HEK293 (cell line): ENCODE results near the gene KLHL15.

Source experiments
- CTCF ChIA-PET: fragments of 350-600 bp; formaldehyde crosslinking; extraction: SDS; loops from one replicate; lab custom pipeline; 2021; ENCODE audit warnings: antibody characterized with exemption; lab: Yijun Ruan, JAX
- POLR2A ChIA-PET: fragments of 300-600 bp; formaldehyde crosslinking; extraction: SDS; loops from one replicate; lab custom pipeline; 2020; ENCODE audit warnings: antibody characterized with exemption, inconsistent platforms; lab: Yijun Ruan, JAX
- H3K27ac ChIP-seq: fragments of 200-500 bp; sonication (Bioruptor generic); 2 replicates; pipeline ENCODE4 v1.5.1; 2014; ENCODE audit warnings: low read depth, low read length, control low read depth, inconsistent platforms; ENCODE audit errors: extremely low read depth
- H3K36me3 ChIP-seq, 2 experiments: fragments of 200-500 bp in 1 of 2; sonication (Bioruptor generic) in 1 of 2; 1 replicate in 1 of 2; 2 replicates in 1 of 2; pipeline ENCODE4 v1.5.1; 2014 to 2017; ENCODE audit warnings: inconsistent platforms in 2 of 2, low read length in 2 of 2; ENCODE audit not compliant: control insufficient read depth in 2 of 2, insufficient read depth in 1 of 2
- H3K4me1 ChIP-seq: fragments of 200-500 bp; sonication (Bioruptor generic); 2 replicates; pipeline ENCODE4 v1.5.1; 2014; ENCODE audit warnings: mild to moderate bottlenecking, low read length, inconsistent platforms; ENCODE audit not compliant: control insufficient read depth, insufficient read depth
- H3K4me3 ChIP-seq: 2 replicates; pipeline ENCODE4 v1.5.1; 2011; ENCODE audit warnings: low read depth, mild to moderate bottlenecking, control low read depth, low read length, moderate library complexity
- H3K9me3 ChIP-seq: fragments of 200-500 bp; sonication (Bioruptor generic); 2 replicates; pipeline ENCODE4 v1.5.1; 2014; ENCODE audit warnings: low read depth, low read length, inconsistent platforms; ENCODE audit not compliant: control insufficient read depth, insufficient read depth
- BCL6B ChIP-seq: fragments of 450-650 bp; formaldehyde crosslinking; IDR thresholded peaks from 2 replicates; pipeline ENCODE4 v1.5.1; 2017; ENCODE audit warnings: missing biosample characterization, missing genetic modification characterization
- ELK4 ChIP-seq: IDR thresholded peaks from 2 replicates; pipeline ENCODE4 v1.6.1; 2011; ENCODE audit warnings: mild to moderate bottlenecking, low read depth, low read length, borderline replicate concordance
- FEZF1 ChIP-seq: fragments of 450-650 bp; formaldehyde crosslinking; IDR thresholded peaks from 2 replicates; pipeline ENCODE4 v1.5.1; 2016; ENCODE audit warnings: missing biosample characterization, missing genetic modification characterization
- HIC1 ChIP-seq: fragments of 450-650 bp; formaldehyde crosslinking; IDR thresholded peaks from 2 replicates; pipeline ENCODE4 v1.5.1; 2016; ENCODE audit warnings: missing biosample characterization, missing genetic modification characterization
- HOXA7 ChIP-seq: sonication (generic); formaldehyde crosslinking; IDR thresholded peaks from 2 replicates; pipeline ENCODE4 v1.8.1; 2022; ENCODE audit warnings: missing genetic modification reagents, borderline replicate concordance
- INSM2 ChIP-seq: fragments of 450-650 bp; formaldehyde crosslinking; IDR thresholded peaks from 2 replicates; pipeline ENCODE4 v1.5.1; 2016; ENCODE audit warnings: missing biosample characterization, missing genetic modification characterization
- KLF16 ChIP-seq: fragments of 450-650 bp; formaldehyde crosslinking; IDR thresholded peaks from 2 replicates; pipeline ENCODE4 v1.5.1; 2017; ENCODE audit warnings: missing biosample characterization, missing genetic modification characterization
- MEIS1 ChIP-seq: sonication (generic); formaldehyde crosslinking; IDR thresholded peaks from 2 replicates; pipeline ENCODE4 v1.8.1; 2022; ENCODE audit warnings: missing genetic modification reagents, mild to moderate bottlenecking, borderline replicate concordance
- MYNN ChIP-seq: fragments of 450-650 bp; formaldehyde crosslinking; IDR thresholded peaks from 2 replicates; pipeline ENCODE4 v1.5.1; 2016; ENCODE audit warnings: missing biosample characterization, missing genetic modification characterization, borderline replicate concordance
- PRDM1 ChIP-seq: fragments of 450-650 bp; formaldehyde crosslinking; IDR thresholded peaks from 2 replicates; pipeline ENCODE4; 2016; ENCODE audit warnings: missing biosample characterization, missing genetic modification characterization
- SCRT1 ChIP-seq: fragments of 450-650 bp; formaldehyde crosslinking; IDR thresholded peaks from 2 replicates; pipeline ENCODE4 v1.5.1; 2016; ENCODE audit warnings: missing biosample characterization, missing genetic modification characterization, borderline replicate concordance
- ZBTB7A ChIP-seq: fragments of 450-650 bp; formaldehyde crosslinking; IDR thresholded peaks from 2 replicates; pipeline ENCODE4 v1.5.1; 2016; ENCODE audit warnings: low read depth, missing biosample characterization, missing genetic modification characterization
- ZNF148 ChIP-seq: fragments of 450-650 bp; formaldehyde crosslinking; IDR thresholded peaks from 2 replicates; pipeline ENCODE4 v1.5.0; 2017; ENCODE audit warnings: missing biosample characterization, missing genetic modification characterization, borderline replicate concordance
- ZNF2 ChIP-seq: fragments of 450-650 bp; formaldehyde crosslinking; IDR thresholded peaks from 2 replicates; pipeline ENCODE4 v1.5.1; 2016; ENCODE audit warnings: missing biosample characterization, missing genetic modification characterization
- ZNF214 ChIP-seq: fragments of 450-650 bp; formaldehyde crosslinking; IDR thresholded peaks from 2 replicates; pipeline ENCODE4 v1.5.1; 2017; ENCODE audit warnings: missing biosample characterization, mild to moderate bottlenecking, missing genetic modification characterization, borderline replicate concordance
- ZNF274 ChIP-seq, 2 experiments: fragments of 200-500 bp in 1 of 2; fragments of 450-650 bp in 1 of 2; sonication (Bioruptor generic) in 1 of 2; formaldehyde crosslinking in 1 of 2; IDR thresholded peaks; 2 replicates each; pipeline versions ENCODE4 v1.5.1 to v1.6.1; 2014 to 2016; ENCODE audit warnings: borderline replicate concordance in 1 of 2, inconsistent platforms in 1 of 2, low read length in 1 of 2, missing biosample characterization in 1 of 2, missing genetic modification characterization in 1 of 2
- ZNF324 ChIP-seq: fragments of 450-650 bp; formaldehyde crosslinking; IDR thresholded peaks from 2 replicates; pipeline ENCODE4 v1.5.1; 2016; ENCODE audit warnings: missing biosample characterization, missing genetic modification characterization
- ZNF473 ChIP-seq: fragments of 450-650 bp; formaldehyde crosslinking; IDR thresholded peaks from 2 replicates; pipeline ENCODE4 v1.5.1; 2017; ENCODE audit warnings: missing biosample characterization, missing genetic modification characterization
- ZNF514 ChIP-seq: fragments of 450-650 bp; formaldehyde crosslinking; IDR thresholded peaks from 2 replicates; pipeline ENCODE4 v1.5.1; 2016; ENCODE audit warnings: missing biosample characterization, missing genetic modification characterization
- ZNF571 ChIP-seq: fragments of 450-650 bp; formaldehyde crosslinking; IDR thresholded peaks from 2 replicates; pipeline ENCODE4 v1.5.0; 2017; ENCODE audit warnings: missing biosample characterization, missing genetic modification characterization
- ZNF600 ChIP-seq: fragments of 450-650 bp; formaldehyde crosslinking; IDR thresholded peaks from 2 replicates; pipeline ENCODE4 v1.5.1; 2016; ENCODE audit warnings: missing biosample characterization, missing genetic modification characterization
- ZNF658 ChIP-seq: fragments of 450-650 bp; formaldehyde crosslinking; IDR thresholded peaks from 2 replicates; pipeline ENCODE4; 2016; ENCODE audit warnings: missing biosample characterization, missing genetic modification characterization
- ZNF670 ChIP-seq: fragments of 450-650 bp; formaldehyde crosslinking; IDR thresholded peaks from 2 replicates; pipeline ENCODE4 v1.5.1; 2016; ENCODE audit warnings: missing biosample characterization, missing genetic modification characterization, low read depth
- ZNF701 ChIP-seq: fragments of 450-650 bp; formaldehyde crosslinking; IDR thresholded peaks from 2 replicates; pipeline ENCODE4 v1.5.1; 2016; ENCODE audit warnings: missing biosample characterization, missing genetic modification characterization
- ZNF704 ChIP-seq: fragments of 450-650 bp; formaldehyde crosslinking; IDR thresholded peaks from 2 replicates; pipeline ENCODE4 v1.5.1; 2016; ENCODE audit warnings: missing biosample characterization, missing genetic modification characterization
- ZNF830 ChIP-seq: fragments of 450-650 bp; IDR thresholded peaks from 2 replicates; pipeline ENCODE4 v1.5.0; 2018; ENCODE audit warnings: missing biosample characterization, missing genetic modification characterization, low read depth, mild to moderate bottlenecking, moderate library complexity
- ZNF837 ChIP-seq: fragments of 450-650 bp; formaldehyde crosslinking; IDR thresholded peaks from 2 replicates; pipeline ENCODE4 v1.5.1; 2016; ENCODE audit warnings: missing biosample characterization, missing genetic modification characterization

Gene KLHL15

GRCh38 chrX:23944234-23944633 is 82.8 kb downstream of the KLHL15 start:
- POLR2A ChIA-PET = interaction anchor here (0.7 kb wide), 1 partner anchor 110 kb away, joined by 3 read pairs; no protein-coding TSS in a partner anchor
- peak overlapping the region; percentile 11; the same call in 1 of the 2 replicates for H3K27ac ChIP-seq
- no peaks in the 10 kb centered on the region; the same call in 1 of the 2 replicates for H3K4me1 ChIP-seq
- H3K4me3 ChIP-seq = no peak overlapping the region
- CTCF ChIA-PET = interaction anchor here (1.6 kb wide), 1 partner anchor 11 kb away, joined by 3 read pairs; no protein-coding TSS in a partner anchor
- no peaks in the 10 kb centered on the region for H3K9me3 ChIP-seq
- no peaks in the 10 kb centered on the region for H3K36me3 ChIP-seq
- no peak for TF ChIP-seq MYNN (tag by site-specific recombination)
- TF ChIP-seq ZNF658 = no peak
- no peak for TF ChIP-seq ZNF148 (tag by site-specific recombination)
- no peak for TF ChIP-seq ZNF473 (tag by site-specific recombination)
- TF ChIP-seq SCRT1 (tag by site-specific recombination) = no peak
- no peak for TF ChIP-seq ZNF837 (tag by site-specific recombination)
- no peak for TF ChIP-seq ZNF571 (tag by site-specific recombination)
- TF ChIP-seq KLF16 (tag by site-specific recombination) = no peak
- no peak for TF ChIP-seq ELK4
- TF ChIP-seq HIC1 (tag by site-specific recombination) = no peak
- TF ChIP-seq INSM2 = peak; percentile 90
- no peak for TF ChIP-seq ZNF514 (tag by site-specific recombination)
- no peak for TF ChIP-seq ZBTB7A (tag by site-specific recombination)
- TF ChIP-seq HOXA7 = no peak
- TF ChIP-seq ZNF2 = 0 out of 2 replicates have a peak, but pooled peaks have one; percentile 21
- no peak for TF ChIP-seq MEIS1 (CRISPR knock-in tag)
- TF ChIP-seq BCL6B (tag by site-specific recombination) = no peak
- no peak for TF ChIP-seq ZNF830
- TF ChIP-seq ZNF704 (tag by site-specific recombination) = no peak
- TF ChIP-seq ZNF274 (IDR thresholded peaks at IDR 0.05; ENCODE audit: low read length) = no peak
- no peak for TF ChIP-seq ZNF274 (tag by site-specific recombination; IDR thresholded peaks at IDR 0.05; ENCODE audit: borderline replicate concordance)
- TF ChIP-seq PRDM1 = no peak
- TF ChIP-seq ZNF324 (tag by site-specific recombination) = 0 out of 2 replicates have a peak, but pooled peaks have one; percentile 19
- TF ChIP-seq ZNF600 (tag by site-specific recombination) = no peak
- no peak for TF ChIP-seq ZNF701 (tag by site-specific recombination)
- TF ChIP-seq ZNF214 = no peak
- TF ChIP-seq FEZF1 (tag by site-specific recombination) = peak; percentile 95
- no peak for TF ChIP-seq ZNF670 (tag by site-specific recombination)
